BJ (cell line): Measurements from ENCODE around the gene DEPDC4. TPM values are rescaled to one million over a fixed set of nuclear protein-coding genes. Genes with fewer than 3 reads are reported as not detected.
A peak's percentile ranks its signal among the peaks of the same experiment; 100 is the strongest.

ENCODE experiments used
- CTCF ChIA-PET: fragments of 350-600 bp; formaldehyde crosslinking; extraction: SDS; loops from one replicate; lab custom pipeline; 2021; ENCODE audit warnings: antibody characterized with exemption, inconsistent platforms; lab: Yijun Ruan, JAX
- POLR2A ChIA-PET: fragments of 300-600 bp; sonication (Branson Sonifier 250); formaldehyde crosslinking; extraction: SDS; loops from one replicate; lab custom pipeline; 2021; ENCODE audit warnings: antibody characterized with exemption; lab: Charles Lee
- DNase-seq: peaks from one replicate; pipeline ENCODE4 v3.0.0-alpha.2; 2011; ENCODE audit warnings: low read depth
- H3K27me3 ChIP-seq: 2 replicates; pipeline ENCODE4 v1.6.0; 2011; ENCODE audit warnings: low read length; ENCODE audit not compliant: control insufficient read depth, insufficient read depth
- H3K36me3 ChIP-seq: 2 replicates; pipeline ENCODE4 v1.5.1; 2011; ENCODE audit warnings: low read length; ENCODE audit not compliant: control insufficient read depth, insufficient read depth
- H3K4me3 ChIP-seq: 2 replicates; pipeline ENCODE4 v1.5.1; 2011; ENCODE audit warnings: low read depth, mild to moderate bottlenecking, control low read depth, low read length
- CTCF ChIP-seq: IDR thresholded peaks from 2 replicates; pipeline ENCODE4 v1.5.1; 2011; ENCODE audit warnings: low read depth, mild to moderate bottlenecking, control low read depth, inconsistent platforms, low read length, moderate library complexity; ENCODE audit not compliant: insufficient read depth
- polyA plus RNA-seq: library from polyadenylated mRNA; depleted of rRNA; stranded (reverse); fragments of >200 nt; gene quantifications from 2 replicates; pipeline ENCODE4 v1.2.3, GENCODE V29; 2011

Gene DEPDC4
- polyA plus RNA-seq, 1 experiment: 0.28 TPM

- TF ChIP-seq CTCF: no peak
- Histone ChIP-seq H3K4me3 (no peak overlapping the region), H3K27me3 (no peaks in the 10 kb centered on the region), H3K36me3 (no peaks in the 10 kb centered on the region)
- ChIA-PET CTCF (interaction anchor here (1.1 kb wide), 1 partner anchor 12 kb away, joined by 5 read pairs; no protein-coding TSS in a partner anchor), POLR2A (no interaction called here)
- DNase-seq: no peak
These were observed 12.8 kb upstream of the DEPDC4 start for GRCh38 chr12:100279607-100280244.

DNA sequence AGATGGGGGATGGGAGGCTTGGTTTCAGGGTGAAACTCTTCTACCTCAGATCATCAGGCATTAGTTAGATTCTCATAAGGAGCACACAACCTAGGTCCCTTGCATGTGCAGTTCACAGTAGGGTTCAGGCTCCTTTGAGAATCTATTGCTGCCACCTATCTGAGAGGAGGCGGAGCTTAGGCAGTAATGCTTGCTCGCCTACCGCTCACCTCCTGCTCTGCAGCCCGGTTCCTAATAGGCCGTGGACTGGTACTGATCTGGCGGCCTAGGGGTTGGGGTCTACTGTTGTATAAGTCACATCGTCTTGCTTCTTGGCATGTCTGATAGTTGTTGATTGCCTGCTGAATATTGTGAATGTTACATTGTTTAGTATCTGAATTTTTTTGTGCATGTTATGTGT lies 12.3 kb upstream of the DEPDC4 start:
- no peak for TF ChIP-seq CTCF

GRCh38 chr12:100274291-100274690 lies 7.4 kb upstream of the DEPDC4 start:
- H3K36me3 ChIP-seq: no peaks in the 10 kb centered on the region
- POLR2A ChIA-PET: no interaction called here
- CTCF ChIA-PET: no interaction called here

More for the DNA sequence above, 12.3 kb upstream of the DEPDC4 start:
- ChIA-PET POLR2A (no interaction called here), CTCF (interaction anchor here (0.9 to 1.1 kb wide), 2 partner anchors 10 to 11 kb away, joined by 3 to 5 read pairs; no protein-coding TSS in a partner anchor)
- H3K27me3 ChIP-seq: no peaks in the 10 kb centered on the region
- no peaks in the 10 kb centered on the region for H3K36me3 ChIP-seq
- H3K4me3 ChIP-seq: no peak overlapping the region
- no peak for DNase-seq

DNA sequence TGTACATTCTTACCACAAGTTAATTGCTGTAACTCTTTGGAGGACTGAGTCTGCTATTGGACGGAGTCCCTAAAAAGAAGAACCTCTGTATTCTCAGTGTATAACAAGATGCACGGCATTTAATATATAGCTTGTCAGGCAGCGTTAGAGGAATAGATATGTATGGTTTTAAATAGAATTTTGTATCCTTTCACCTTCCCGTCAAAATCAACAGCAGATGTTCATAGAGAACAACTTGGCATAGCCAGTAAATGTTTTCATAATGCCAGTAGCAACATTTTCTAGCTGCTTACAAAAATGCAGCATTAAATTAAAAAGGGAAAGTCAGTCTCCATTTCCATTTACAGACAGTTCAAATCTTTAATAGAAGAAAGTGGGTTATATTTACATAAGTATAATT lies 6.9 kb upstream of the DEPDC4 start:
- ChIA-PET POLR2A (no interaction called here), CTCF (no interaction called here)
- no peak for TF ChIP-seq CTCF

More at GRCh38 chr12:100274291-100274690, 7.4 kb upstream of the DEPDC4 start:
- DNase-seq: no peak
- no peaks in the 10 kb centered on the region for H3K27me3 ChIP-seq
- no peak for TF ChIP-seq CTCF
- no peak overlapping the region for H3K4me3 ChIP-seq

GRCh38 chr12:100268835-100269564 lies 2.1 kb upstream of the DEPDC4 start:
- no peak for DNase-seq
- ChIA-PET POLR2A (no interaction called here), CTCF (interaction anchor here (1.2 kb wide), 1 partner anchor 10 kb away, joined by 3 read pairs; no protein-coding TSS in a partner anchor)
- Histone ChIP-seq H3K4me3 (peak overlapping the region; percentile 49), H3K27me3 (no peaks in the 10 kb centered on the region), H3K36me3 (no peaks in the 10 kb centered on the region)
- TF ChIP-seq CTCF: no peak

More for the DNA sequence above, 6.9 kb upstream of the DEPDC4 start:
- no peak for DNase-seq
- H3K4me3 ChIP-seq: no peak overlapping the region
- H3K27me3 ChIP-seq: no peaks in the 10 kb centered on the region
- no peaks in the 10 kb centered on the region for H3K36me3 ChIP-seq
